ENCODE data around the gene PLEKHO1.
A peak's percentile ranks its signal among the peaks of the same experiment; 100 is the strongest.

Gene PLEKHO1

DNA sequence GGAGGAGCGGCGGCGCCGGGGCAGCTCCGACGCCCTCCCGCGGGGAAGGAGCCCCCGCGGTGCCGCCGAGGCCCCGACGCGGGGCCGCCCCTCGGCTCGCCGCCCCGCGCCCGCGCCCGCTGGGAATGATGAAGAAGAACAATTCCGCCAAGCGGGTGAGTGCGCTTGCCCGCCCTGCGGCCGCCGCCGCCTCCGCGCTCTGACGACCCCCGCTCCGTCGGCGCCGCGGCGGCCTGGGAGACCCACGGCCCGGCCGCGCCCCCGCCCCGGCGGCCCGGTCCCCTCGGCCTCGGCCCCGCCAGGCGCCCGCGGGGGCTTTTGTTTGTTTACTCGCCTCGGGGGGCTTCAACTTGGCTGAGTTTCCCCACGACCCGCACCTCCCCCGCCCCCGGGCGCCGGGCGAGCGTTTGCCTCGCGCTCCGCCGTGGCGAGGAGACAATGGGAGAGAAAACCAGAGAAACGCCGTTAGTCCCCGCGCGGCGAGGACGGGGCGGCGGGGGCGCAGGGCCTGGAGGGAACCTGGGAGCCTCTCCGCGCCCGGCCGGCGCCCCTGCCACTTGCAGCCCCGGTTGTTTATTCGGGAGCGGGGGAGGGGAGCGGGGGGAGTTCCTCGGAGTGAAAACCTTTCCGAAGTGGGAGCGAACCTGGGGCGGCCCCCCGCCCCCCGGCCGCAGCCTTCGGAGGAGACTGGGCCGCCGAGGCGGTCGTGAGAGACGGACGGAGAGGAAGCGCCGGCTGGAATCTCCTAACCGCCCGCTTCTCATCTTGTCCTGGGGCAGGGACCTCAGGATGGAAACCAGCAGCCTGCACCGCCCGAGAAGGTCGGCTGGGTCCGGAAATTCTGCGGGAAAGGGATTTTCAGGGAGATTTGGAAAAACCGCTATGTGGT, 661 bp downstream of the PLEKHO1 start:
- DNase-seq, result no peak

DNA sequence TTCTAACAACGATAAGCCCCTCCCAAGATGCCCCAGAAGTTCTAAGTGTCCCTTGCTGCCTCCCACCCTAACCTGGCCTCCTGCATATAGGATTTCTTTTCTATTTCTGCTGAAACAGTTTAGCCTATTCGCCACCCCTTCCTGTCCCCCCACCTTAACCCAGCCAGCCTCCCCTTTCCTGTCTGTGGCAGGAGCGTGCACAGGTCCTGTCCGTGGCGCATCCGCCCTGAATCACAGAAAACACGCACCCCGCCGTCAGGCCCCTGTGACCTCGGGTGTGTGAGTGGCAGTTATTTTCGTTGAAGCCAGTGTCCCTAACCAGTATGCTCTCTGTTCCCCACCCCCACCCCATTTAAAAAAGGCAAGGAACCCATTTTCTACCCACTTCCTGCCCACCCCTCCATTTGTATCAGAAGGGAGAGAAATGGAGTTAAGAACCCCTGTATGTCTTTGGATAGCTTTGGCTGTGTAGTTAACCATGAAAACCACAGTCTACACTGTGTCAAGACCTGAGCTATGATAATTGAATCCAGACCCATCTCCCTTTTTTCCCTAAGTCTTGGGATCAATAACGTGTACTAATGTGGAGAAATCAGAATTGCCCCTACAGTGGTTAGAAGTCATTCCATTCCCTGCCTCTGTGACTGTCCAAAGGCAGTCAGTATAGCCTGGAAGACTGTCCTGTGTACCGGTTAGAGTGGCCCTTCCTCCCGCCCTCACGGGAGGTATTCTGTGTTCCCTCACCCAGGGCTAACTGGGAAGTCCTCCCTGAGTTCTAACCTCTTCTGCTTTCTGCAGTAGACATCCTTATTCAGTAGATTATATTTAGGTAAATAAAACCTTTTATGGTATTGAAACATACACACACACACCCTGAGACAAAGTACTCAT, 1.8 kb downstream of the PLEKHO1 start:
- peak; percentile 82 to 85 for DNase-seq

DNA sequence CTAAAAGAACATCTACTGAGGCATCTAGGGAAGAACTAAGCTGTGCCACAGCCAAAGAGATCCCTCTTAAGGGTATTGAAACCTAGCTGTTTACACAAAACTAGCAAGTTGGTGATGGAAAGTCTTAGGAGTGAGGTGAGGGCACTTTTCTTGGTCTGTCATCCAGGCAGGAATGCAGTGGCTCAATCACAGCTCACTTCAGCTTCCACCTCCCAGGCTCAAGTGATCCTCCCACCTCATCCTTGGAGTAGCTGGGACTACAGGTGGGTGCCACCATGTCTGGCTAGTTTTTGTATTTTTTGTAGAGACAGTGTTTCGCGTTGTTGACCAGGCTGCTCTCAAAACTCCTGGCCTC, 2.4 kb downstream of the PLEKHO1 start:
- no peak for DNase-seq

DNA sequence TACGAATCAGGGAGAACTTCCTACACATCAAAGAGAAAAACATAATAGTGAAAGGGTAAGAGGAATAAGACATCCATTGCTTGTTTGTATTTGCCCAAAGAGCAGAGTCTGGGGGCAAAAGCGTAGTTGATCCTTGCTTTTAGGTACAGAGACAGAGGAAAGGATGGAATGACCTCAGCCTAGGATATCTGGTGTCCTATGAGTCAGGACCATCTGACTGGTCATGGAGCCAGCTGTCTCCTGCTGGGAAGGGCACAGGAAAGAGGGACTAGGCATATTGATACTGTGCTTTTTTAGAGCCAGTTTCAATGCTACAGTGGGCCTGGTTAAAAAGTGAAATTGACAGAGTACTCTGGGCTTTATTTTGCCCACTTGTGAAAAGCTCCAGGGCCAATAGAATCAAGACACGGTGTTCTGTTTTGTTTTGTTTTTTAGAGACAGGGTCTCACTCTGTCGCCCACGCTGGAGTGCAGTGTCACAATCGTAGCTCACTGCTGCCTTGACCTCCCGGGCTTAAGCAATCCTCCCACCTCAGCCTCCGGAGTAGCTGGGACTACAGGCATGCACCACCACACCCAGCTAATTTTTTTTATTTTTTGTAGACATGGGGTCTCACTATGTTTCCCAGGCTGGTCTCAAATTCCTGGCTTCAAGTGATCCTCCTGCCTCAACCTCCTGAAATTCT, 3.2 kb downstream of the PLEKHO1 start:
- DNase-seq, result no peak

DNA sequence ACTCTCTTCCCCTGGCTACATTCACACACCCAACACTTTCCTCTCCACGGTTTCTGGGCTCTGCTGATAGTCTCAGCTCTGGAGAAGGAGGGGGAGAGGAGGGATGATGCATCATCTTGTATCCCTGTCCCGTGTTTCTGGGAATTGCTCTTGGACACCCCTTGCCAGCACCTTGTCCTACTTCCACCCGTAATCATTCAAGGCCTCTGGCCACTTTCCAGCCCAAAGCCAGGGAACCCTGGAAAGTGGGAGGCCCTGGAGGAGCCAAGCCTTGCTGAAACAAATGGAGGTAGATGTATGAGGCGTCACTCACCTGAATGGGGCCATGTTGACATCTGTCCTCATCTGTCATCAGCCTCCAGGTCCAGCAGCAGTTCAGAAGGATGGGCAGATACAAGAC, 4.4 kb downstream of the PLEKHO1 start:
- DNase-seq, result no peak

DNA sequence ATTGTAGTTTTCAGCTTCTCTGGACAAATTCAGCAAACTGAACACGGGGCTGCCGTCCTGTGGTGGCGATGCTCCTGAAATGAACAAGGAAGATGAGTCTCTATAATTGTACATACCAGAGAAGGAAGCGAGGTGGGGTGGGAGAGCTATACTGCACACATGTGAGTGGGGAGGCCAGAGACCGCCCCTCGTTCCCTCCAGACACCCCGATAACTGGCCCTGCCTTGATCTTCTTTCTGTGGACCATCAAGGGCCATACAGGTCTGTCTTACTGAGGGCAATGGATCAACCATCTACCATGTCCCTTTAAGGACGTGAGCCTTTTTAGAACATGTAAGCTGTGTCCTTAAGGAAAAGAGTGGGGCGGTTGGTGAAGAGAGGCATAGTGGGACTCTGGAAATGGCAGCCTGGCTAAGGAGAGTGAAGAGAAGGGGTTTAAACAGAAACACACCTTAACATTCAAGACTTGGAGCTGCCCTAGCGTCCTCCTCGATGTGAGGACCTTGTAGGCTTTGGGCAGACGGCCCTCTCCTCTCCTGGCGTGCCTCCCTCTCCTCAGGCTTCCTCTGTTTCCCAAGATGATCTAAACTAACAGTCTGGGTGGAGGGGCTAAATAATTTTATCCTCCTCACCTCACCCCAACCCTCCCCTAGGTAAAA, 5.8 kb downstream of the PLEKHO1 start:
- DNase-seq, result no peak

DNA sequence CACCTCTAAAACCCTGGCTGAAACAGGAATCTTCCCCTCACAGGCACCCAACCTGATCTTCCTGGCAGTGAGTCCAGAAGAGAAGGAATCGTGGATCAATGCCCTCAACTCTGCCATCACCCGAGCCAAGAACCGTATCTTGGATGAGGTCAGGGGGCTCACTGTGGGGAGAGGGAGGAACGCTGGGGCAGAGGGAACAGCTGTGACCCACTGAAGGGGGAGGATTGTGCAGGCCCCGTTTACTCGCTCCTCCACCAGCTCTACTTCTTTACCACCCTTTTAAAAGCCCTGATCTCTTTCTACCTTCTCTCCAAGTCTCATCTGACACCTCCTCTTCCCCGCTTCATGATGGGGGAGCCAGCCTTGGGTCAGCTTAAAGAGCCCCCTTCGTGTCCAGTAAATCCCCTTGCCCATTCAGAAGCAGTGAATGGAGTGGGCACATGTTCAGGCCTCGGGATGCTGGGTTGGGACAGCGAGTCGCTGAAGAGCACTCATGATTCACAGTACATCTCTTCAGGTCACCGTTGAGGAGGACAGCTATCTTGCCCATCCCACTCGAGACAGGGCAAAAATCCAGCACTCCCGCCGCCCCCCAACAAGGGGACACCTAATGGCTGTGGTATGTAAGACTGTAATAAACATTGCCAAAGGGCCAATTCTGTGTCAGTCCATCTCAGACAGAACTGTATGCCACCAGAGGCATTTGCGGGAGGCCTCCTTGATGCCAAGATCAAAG, 7.3 kb downstream of the PLEKHO1 start:
- DNase-seq, result no peak

DNA sequence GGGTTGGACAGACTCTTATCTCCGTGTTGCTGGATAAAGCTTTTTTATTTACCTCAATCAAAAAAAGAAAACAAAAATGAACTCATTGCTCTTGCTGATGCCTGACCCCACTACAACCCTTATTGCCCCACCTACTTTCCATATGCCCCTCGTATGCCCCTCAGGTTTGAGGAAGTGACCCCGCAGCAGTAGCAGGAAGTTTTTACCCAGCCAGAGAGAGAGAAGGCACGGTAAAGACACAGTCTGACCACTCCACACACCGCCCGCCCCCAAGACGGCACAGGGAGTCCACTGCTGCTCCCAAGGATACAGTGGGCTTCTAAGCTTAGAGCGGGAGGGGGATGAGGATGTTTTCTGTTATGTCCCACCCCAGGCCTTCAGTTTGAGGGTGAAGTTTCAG, 9.8 kb downstream of the PLEKHO1 start:
- DNase-seq, result peak in 1 of 2 donors; percentile 55

DNA sequence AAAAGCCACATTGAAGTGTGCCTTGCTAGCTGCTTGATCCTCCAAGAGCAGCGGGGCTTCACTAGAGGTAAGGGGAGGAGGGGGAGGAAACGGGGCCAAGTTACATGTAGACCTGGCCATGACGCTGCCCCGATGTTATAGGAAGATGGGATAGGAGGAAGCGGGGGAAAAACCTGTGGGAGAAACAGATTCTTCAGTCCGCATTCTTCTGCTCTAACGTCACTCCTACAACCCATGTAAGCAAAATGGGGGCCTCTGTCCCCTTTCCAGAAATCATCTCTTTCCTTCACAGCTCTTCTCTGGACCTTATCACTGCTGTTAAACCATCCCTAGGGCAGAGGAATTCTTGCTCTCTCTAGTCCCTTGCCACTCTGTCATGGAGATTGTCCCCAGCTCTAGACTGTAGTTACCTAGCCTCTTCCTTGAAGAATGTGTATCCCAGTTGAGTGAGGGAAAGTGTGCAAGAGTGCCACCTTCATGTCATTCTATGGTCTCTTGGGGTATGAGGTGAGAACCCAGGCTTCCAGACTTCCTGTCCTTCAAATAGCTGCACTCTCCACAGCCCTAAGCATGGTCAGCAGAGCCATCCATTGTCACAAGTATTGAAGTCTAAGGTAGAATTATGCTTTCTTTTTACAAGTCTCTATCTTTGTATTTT, 11.4 kb downstream of the PLEKHO1 start:
- DNase-seq, result no peak

DNA sequence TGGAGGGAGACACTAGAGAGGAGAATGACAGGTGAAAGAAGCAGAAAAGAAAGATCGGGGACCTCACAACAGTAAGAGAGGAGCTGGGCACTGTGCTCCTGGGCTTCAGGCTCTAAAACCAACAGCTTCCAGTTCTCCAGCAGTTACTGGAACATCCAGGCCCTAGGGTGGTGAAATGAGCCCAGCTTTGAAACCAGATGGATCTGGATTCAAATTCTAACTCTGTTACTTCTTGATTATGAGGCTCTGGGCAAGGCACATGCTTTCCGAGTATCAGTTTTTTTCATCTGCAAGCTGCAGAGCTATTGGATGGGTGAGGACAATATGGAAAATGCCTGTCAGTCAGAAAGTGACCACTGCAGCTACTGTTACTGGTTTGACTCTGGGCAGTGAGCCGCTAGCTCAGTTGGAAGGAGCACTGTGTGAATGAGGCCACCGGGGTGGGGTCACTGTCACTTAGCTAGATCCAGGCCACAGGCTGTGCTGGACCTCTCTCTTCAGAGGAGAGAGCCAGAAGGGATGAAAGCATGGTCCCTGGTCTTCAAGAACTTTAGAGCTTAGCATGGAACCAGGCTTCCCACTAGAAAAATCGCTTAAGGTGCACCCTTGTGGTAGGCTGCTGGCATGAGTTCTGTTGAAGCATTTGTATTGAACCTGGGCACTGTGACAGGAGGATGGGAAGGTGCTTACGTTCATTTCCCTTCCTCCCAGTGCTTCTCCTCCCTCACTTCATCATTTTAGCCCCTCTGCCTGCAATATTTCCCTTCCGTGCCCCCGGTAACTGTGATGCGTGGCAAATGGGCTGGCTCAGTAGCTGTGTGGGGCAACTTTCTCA, 12.2 kb downstream of the PLEKHO1 start:
- DNase-seq, result no peak

DNA sequence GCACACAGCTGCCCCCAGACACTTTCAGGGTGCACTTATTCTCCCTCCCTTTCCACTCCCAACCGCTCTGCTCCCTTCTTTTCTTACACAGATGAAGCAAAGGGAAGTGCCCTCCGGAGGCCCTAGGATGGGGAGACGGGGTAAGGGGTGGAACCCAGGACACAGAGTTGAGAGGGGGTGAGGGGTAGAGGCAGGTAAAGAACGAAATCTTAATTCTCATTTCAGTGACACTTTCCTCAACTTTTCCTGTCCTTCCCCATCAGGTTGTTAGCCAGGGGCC, 12.8 kb downstream of the PLEKHO1 start:
- no peak for DNase-seq

DNA sequence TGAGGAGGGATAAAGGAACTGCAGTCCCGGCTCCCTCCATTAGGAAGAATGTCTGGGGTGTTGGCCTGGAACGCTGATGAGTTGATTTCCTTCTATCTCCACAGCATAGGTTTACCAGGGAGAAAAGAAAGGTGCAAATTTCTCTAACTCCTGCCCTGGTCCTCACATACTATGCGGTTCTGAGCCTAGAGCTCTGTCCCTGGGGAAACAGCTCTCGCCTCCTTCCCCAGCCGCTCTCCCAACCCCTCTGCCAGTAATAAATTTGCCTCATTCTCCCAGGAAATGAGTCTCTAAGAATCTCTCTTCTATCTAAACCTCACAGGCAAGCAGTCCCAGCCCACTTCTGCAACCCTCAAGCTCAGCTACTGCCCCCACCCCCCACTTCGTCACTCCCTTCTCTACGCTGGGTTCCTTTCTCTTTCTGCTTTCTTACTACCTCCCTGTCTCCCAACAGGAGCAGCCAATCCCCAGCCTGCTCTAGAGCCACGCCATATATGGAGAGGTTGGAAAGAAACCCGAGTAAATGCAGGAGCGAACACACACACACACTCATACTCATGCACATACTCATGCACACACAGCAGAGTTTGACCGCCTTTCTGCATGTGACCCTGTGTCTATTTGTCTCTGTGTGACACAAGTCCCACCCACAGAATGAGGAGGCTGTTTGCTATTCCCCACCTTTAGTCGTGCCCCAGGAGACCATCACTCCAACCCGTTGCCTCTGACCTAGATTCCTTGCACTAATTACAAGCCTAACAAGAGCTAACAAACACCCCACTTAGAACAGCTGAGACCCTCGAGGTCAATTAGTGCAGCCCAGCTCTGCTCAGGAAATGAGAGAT, 13.4 kb downstream of the PLEKHO1 start:
- DNase-seq, result peak in 1 of 2 donors; percentile 69

DNA sequence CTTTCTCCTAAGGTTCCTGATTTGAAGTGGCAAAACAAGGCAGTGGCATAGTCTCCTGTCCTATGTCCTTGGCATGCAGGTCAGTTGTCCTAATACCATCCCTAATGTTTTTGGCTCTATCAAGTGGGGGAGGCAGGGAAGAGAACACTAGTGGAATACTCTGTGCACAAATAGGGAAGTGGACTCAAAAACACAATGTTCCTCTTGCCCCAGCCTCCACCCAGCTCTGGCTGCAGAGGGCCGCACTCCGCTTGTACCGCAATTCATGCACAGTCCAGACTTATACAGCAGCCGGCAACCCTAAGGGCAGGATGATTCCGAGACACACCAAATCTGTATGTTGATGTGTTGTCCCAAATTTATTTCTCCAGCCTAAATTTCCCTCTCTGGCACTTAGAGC, 14.5 kb downstream of the PLEKHO1 start:
- no peak for DNase-seq

DNA sequence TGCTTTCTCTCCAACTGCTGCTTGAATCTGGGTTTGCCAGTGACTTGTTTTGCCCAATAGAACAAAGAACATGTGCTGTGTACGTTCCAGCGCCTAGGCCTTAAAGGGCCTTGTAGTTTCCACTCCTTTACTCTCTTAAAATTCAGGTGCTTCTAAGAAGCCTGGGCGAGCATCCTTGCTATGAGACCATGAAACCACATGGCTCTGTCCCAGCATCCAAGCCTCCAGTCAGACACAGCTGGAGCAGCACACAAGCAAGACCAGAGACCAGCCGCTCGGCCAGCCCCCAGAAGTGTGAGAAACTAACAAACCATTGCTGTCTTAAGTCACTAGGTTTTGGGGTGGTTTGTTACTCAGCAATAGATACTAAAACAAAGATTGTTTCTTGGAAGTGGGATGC, 15.1 kb downstream of the PLEKHO1 start:
- no peak for DNase-seq

DNA sequence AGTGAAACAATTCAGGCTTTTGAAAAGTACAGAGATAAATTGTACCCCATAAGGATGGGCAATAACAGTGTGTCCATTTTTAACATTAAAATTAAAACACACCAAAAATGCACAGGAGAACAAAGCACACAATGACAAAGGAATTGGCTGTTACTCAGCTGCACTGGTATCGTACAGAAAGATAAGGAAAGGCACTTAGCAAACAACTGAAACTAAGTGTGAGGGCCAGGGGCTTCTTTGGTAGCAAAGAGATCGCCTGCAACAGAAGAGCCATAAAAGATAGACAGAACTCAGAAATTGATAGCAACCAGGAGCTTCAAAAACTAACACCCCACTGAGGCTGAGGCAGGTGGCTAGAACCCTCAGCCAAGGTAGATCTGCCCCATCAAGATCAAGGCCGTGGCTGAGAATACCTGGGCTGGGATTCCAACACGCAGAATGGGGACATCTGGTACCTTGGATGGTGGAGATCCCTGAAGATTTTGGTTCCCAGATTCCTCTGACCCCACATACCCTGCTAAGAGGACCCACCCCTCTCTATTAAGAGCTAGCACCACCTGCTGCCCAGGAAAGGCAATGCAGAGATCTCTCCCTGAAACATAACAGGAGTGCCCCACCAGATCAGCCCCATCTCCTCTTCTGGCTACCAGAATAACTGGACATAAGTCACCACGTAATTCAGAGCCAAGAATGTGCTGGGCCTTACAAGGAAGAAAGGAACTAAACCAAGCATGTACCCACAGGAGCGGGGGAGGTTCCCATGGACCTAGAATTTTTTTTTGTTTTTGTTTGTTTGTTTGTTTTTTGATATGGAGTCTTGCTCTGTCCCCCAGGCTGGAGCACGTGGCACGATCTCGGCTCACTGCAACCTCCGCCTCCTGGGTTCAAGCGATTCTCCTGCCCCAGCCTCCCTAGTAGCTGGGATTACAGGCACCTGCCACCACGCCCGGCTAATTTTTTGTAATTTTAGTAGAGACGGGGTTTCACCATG, 16.2 kb downstream of the PLEKHO1 start:
- DNase-seq, result peak; percentile 57 to 60

DNA sequence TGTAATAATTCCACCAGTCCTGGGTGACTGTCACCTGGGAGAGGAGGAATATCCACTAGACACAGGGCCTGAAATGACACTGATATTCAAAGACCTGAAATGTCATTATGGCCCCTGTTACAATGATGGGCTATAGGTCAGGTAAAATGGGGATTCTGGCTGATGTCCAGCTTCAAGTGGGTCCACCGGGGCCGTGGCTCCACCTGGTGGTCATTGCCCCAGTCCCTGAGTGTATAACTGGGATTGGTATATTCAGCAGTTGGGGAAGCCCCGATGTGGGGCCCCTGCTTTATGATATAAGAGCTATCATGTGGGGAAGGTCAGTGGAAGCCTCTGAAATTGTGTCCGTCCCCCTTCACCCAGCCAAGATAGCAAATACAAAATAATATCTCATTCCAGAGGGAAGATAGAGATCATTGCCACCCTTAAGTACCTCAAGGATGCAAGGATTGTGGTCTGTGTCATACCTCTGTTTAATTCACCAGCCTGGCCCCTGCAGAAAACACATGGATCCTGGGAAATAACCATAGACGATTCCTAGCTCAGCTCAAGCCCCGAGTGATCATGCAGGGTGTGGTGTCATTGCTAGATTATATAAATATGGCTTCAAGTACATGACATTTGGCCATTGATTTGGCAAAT, 19.4 kb downstream of the PLEKHO1 start:
- DNase-seq, result peak; percentile 59 to 67

DNA sequence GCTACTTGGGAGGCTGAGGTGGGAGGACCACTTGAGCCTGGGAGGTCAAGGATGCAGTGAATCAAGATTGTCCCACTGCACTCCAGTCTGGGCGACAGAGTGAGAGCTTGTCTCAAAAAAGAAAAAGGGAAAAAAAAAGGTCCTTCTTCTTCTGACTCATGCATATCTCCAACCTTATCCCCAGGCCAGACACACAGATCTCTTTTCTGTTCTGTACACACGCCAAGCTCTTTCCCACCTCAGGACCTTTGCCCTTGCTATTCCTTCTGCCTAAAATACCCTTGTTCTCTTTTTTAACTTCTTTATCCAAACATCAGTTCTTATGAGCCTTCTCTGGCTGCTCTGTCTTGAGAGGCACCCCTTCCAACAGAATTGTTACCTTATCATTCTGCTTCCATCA, 22.1 kb downstream of the PLEKHO1 start:
- DNase-seq, result no peak

DNA sequence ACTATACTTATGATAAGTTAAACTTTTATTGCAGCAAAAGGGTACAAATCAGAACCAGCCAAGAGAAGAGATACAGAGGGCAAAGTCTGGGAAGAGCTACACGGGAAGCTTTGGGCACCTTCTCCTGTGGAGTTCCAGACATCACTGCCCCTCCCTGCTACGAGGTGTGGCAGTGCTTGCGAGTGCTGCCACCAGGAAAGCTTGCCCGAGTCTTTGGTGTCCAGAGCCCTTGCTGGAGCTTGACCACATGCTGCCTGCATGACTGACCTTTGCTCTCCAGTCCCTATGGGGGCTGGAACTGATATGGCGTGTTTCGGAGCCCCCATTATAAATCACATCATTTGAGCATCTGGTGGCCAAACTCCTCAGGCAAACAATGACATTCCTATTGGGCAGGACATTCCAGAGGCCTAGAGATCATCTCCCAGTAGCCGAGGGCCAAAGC, 23.4 kb downstream of the PLEKHO1 start:
- no peak for DNase-seq

Measured in CD4-positive, alpha-beta T cell treated with Interleukin-4 for 1 hour (primary cell).